WTC11 (cell line): ENCODE measurements around the gene LANCL2. TPM values are rescaled to one million over a fixed set of nuclear protein-coding genes. Genes with fewer than 3 reads are reported as not detected.

ENCODE experiments used
- ATAC-seq: fragments of 200-7000 bp; cut with Tn5 transposase; 2 replicates; pipeline ENCODE4 v1.10.0; 2021; ENCODE audit warnings: mild to moderate bottlenecking, moderate library complexity
- CTCF ChIA-PET: fragments of 300-600 bp; sonication (Branson Sonifier 250); formaldehyde crosslinking; loops from one replicate; lab custom pipeline; 2021; ENCODE audit warnings: antibody characterized with exemption; lab: Charles Lee
- POLR2A ChIA-PET: fragments of 350-600 bp; sonication (Branson Sonifier 250); formaldehyde crosslinking; loops from one replicate; lab custom pipeline; 2021; ENCODE audit warnings: antibody characterized with exemption; lab: Charles Lee
- DNase-seq: peaks from one replicate; pipeline ENCODE4 v3.0.0; 2021; ENCODE audit warnings: low spot score
- H3K27ac Mint-ChIP-seq: 2 replicates; pipeline ENCODE4 v1.8.0; 2021; ENCODE audit warnings: mixed read lengths
- H3K27me3 Mint-ChIP-seq: 2 replicates; pipeline ENCODE4 v1.8.0; 2021; ENCODE audit warnings: low read depth, mild to moderate bottlenecking, moderate library complexity, mixed read lengths
- H3K36me3 Mint-ChIP-seq: 2 replicates; pipeline ENCODE4 v1.8.0; 2021; ENCODE audit warnings: mixed read lengths
- H3K4me1 Mint-ChIP-seq: 2 replicates; pipeline ENCODE4 v1.8.0; 2022; ENCODE audit warnings: mixed read lengths
- H3K4me3 Mint-ChIP-seq: 2 replicates; pipeline ENCODE4 v1.8.0; 2021; ENCODE audit warnings: mild to moderate bottlenecking, moderate library complexity, mixed read lengths
- H3K9me3 Mint-ChIP-seq: 2 replicates; pipeline ENCODE4 v1.8.0; 2021; ENCODE audit warnings: mixed read lengths
- ATF6 ChIP-seq: sonication (generic); formaldehyde crosslinking; IDR thresholded peaks from 2 replicates; pipeline ENCODE4 v1.8.1; 2023; ENCODE audit warnings: mild to moderate bottlenecking, missing genetic modification reagents
- CREM ChIP-seq: sonication (generic); formaldehyde crosslinking; IDR thresholded peaks from 2 replicates; pipeline ENCODE4 v1.8.1; 2022; ENCODE audit warnings: mild to moderate bottlenecking, missing genetic modification reagents, moderate library complexity
- ELF4 ChIP-seq: sonication (generic); formaldehyde crosslinking; IDR thresholded peaks from 2 replicates; pipeline ENCODE4 v1.8.1; 2022; ENCODE audit warnings: low read depth, mild to moderate bottlenecking, moderate library complexity, missing genetic modification reagents
- EMX1 ChIP-seq: fragments of 250-450 bp; sonication (Bioruptor Pico); IDR thresholded peaks from 2 replicates; pipeline ENCODE4 v1.8.0; 2021; ENCODE audit warnings: mild to moderate bottlenecking
- FOXP1 ChIP-seq: sonication (generic); formaldehyde crosslinking; IDR thresholded peaks from 2 replicates; pipeline ENCODE4 v1.8.0; 2022; ENCODE audit warnings: missing genetic modification reagents, mild to moderate bottlenecking, moderate library complexity, borderline replicate concordance
- GABPB1 ChIP-seq: sonication (generic); formaldehyde crosslinking; IDR thresholded peaks from 2 replicates; pipeline ENCODE4 v1.8.1; 2023; ENCODE audit warnings: mild to moderate bottlenecking, missing genetic modification reagents
- JAZF1 ChIP-seq: fragments of 250-450 bp; sonication (Bioruptor Pico); IDR thresholded peaks from 2 replicates; pipeline ENCODE4 v1.9.0; 2021; ENCODE audit warnings: moderate library complexity, mild to moderate bottlenecking, inconsistent platforms
- JUN ChIP-seq: sonication (generic); formaldehyde crosslinking; IDR thresholded peaks from 2 replicates; pipeline ENCODE4 v1.8.0; 2023; ENCODE audit warnings: mild to moderate bottlenecking, missing genetic modification reagents
- MYBL2 ChIP-seq: sonication (generic); formaldehyde crosslinking; IDR thresholded peaks from 2 replicates; pipeline ENCODE4 v1.8.1; 2023; ENCODE audit warnings: mild to moderate bottlenecking, moderate library complexity, missing genetic modification reagents
- NFE2L1 ChIP-seq: sonication (generic); formaldehyde crosslinking; IDR thresholded peaks from 2 replicates; pipeline ENCODE4 v1.8.1; 2023; ENCODE audit warnings: missing genetic modification reagents
- NFYB ChIP-seq: sonication (generic); formaldehyde crosslinking; conservative IDR thresholded peaks from 2 replicates; pipeline ENCODE4 v1.8.0; 2022; ENCODE audit warnings: low read depth, missing genetic modification reagents
- NR3C1 ChIP-seq: sonication (generic); formaldehyde crosslinking; conservative IDR thresholded peaks from 2 replicates; pipeline ENCODE4 v1.8.1; 2023; ENCODE audit warnings: low read depth, mild to moderate bottlenecking, missing genetic modification reagents
- OVOL2 ChIP-seq: fragments of 250-450 bp; sonication (Bioruptor Pico); IDR thresholded peaks from 2 replicates; pipeline ENCODE4 v1.9.0; 2021; ENCODE audit warnings: mild to moderate bottlenecking, borderline replicate concordance
- TEAD1 ChIP-seq: sonication (generic); formaldehyde crosslinking; IDR thresholded peaks from 2 replicates; pipeline ENCODE4 v1.8.0; 2022; ENCODE audit warnings: mild to moderate bottlenecking, missing genetic modification reagents
- TP53 ChIP-seq: sonication (generic); formaldehyde crosslinking; IDR thresholded peaks from 2 replicates; pipeline ENCODE4 v1.8.1; 2023; ENCODE audit warnings: mild to moderate bottlenecking, missing genetic modification reagents
- USF1 ChIP-seq: sonication (generic); formaldehyde crosslinking; IDR thresholded peaks from 2 replicates; pipeline ENCODE4 v1.8.0; 2022; ENCODE audit warnings: mild to moderate bottlenecking, missing genetic modification reagents
- ZNF232 ChIP-seq: sonication (generic); formaldehyde crosslinking; IDR thresholded peaks from 2 replicates; pipeline ENCODE4 v1.8.0; 2022; ENCODE audit warnings: mild to moderate bottlenecking, missing genetic modification reagents
- ZNF317 ChIP-seq: sonication (generic); formaldehyde crosslinking; IDR thresholded peaks from 2 replicates; pipeline ENCODE4 v1.8.1; 2023; ENCODE audit warnings: low read depth, mild to moderate bottlenecking, moderate library complexity, missing genetic modification reagents, borderline replicate concordance
- ZNF671 ChIP-seq: fragments of 250-450 bp; sonication (Bioruptor Pico); IDR thresholded peaks from 2 replicates; pipeline ENCODE4 v1.8.0; 2021; ENCODE audit warnings: mild to moderate bottlenecking
- total RNA-seq: library from RNA; stranded (reverse); gene quantifications from 3 replicates; pipeline ENCODE4 v1.2.3, GENCODE V29; 2021
- TF ChIP-seq, protein P1 (sequence below): fragments of 250-450 bp; sonication (Bioruptor Pico); IDR thresholded peaks from 2 replicates; pipeline ENCODE4 v1.8.0; 2021; ENCODE audit warnings: mild to moderate bottlenecking
- TF ChIP-seq, protein P2 (sequence below): sonication (generic); formaldehyde crosslinking; IDR thresholded peaks from 2 replicates; pipeline ENCODE4 v1.8.1; 2022; ENCODE audit warnings: missing genetic modification reagents, borderline replicate concordance
- TF ChIP-seq, protein P3 (sequence below): sonication (generic); formaldehyde crosslinking; IDR thresholded peaks from 2 replicates; pipeline ENCODE4 v1.8.1; 2023; ENCODE audit warnings: mild to moderate bottlenecking, missing genetic modification reagents, moderate library complexity
- TF ChIP-seq, protein P4 (sequence below): sonication (generic); formaldehyde crosslinking; IDR thresholded peaks from 2 replicates; pipeline ENCODE4 v1.8.0; 2022; ENCODE audit warnings: mild to moderate bottlenecking, missing genetic modification reagents

The LANCL2 gene
- total RNA-seq, 1 experiment from 2014 or later = 13.2 TPM

GRCh38 chr7:55457801-55458200, 92.7 kb downstream of the LANCL2 start:
- peaks cover 67% of the 10 kb centered on the region for H3K9me3 Mint-ChIP-seq

GRCh38 chr7:55458351-55458750, 93.2 kb downstream of the LANCL2 start:
- ChIA-PET POLR2A (no interaction called here), CTCF (no interaction called here)
- Mint-ChIP-seq H3K27me3 (peaks cover 32% of the 10 kb centered on the region), H3K9me3 (peaks cover 73% of the 10 kb centered on the region), H3K36me3 (peaks cover 47% of the 10 kb centered on the region), H3K4me1 (no peaks in the 10 kb centered on the region), H3K27ac (no peak overlapping the region), H3K4me3 (no peak overlapping the region)
- ATAC-seq (no peak), DNase-seq (no peak)
- TF ChIP-seq ZNF232 (CRISPR knock-in tag) = no peak
- no peak for TF ChIP-seq FOXP1 (CRISPR knock-in tag)
- TF ChIP-seq, protein P1, sequence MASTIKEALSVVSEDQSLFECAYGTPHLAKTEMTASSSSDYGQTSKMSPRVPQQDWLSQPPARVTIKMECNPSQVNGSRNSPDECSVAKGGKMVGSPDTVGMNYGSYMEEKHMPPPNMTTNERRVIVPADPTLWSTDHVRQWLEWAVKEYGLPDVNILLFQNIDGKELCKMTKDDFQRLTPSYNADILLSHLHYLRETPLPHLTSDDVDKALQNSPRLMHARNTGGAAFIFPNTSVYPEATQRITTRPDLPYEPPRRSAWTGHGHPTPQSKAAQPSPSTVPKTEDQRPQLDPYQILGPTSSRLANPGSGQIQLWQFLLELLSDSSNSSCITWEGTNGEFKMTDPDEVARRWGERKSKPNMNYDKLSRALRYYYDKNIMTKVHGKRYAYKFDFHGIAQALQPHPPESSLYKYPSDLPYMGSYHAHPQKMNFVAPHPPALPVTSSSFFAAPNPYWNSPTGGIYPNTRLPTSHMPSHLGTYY (CRISPR knock-in tag) = no peak
- no peak for TF ChIP-seq ELF4 (CRISPR knock-in tag)
- no peak for TF ChIP-seq JAZF1 (CRISPR knock-in tag)
- TF ChIP-seq, protein P2, sequence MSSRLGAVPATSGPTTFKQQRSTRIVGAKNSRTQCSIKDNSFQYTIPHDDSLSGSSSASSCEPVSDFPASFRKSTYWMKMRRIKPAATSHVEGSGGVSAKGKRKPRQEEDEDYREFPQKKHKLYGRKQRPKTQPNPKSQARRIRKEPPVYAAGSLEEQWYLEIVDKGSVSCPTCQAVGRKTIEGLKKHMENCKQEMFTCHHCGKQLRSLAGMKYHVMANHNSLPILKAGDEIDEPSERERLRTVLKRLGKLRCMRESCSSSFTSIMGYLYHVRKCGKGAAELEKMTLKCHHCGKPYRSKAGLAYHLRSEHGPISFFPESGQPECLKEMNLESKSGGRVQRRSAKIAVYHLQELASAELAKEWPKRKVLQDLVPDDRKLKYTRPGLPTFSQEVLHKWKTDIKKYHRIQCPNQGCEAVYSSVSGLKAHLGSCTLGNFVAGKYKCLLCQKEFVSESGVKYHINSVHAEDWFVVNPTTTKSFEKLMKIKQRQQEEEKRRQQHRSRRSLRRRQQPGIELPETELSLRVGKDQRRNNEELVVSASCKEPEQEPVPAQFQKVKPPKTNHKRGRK (CRISPR knock-in tag) = no peak
- TF ChIP-seq ATF6 (CRISPR knock-in tag) = no peak
- TF ChIP-seq ZNF317 = no peak

More at GRCh38 chr7:55457801-55458200, 92.7 kb downstream of the LANCL2 start:
- Mint-ChIP-seq H3K27ac (no peak overlapping the region), H3K36me3 (peaks cover 41% of the 10 kb centered on the region), H3K27me3 (peaks cover 27% of the 10 kb centered on the region), H3K4me3 (no peak overlapping the region)
- no peak for DNase-seq
- ChIA-PET CTCF (no interaction called here), POLR2A (no interaction called here)
- TF ChIP-seq OVOL2 (CRISPR knock-in tag) = no peak
- no peak for TF ChIP-seq NR3C1 (CRISPR knock-in tag)
- no peak for TF ChIP-seq ELF4 (CRISPR knock-in tag)
- no peak for TF ChIP-seq CREM (CRISPR knock-in tag)
- TF ChIP-seq ZNF671 = no peak
- TF ChIP-seq, protein P3, sequence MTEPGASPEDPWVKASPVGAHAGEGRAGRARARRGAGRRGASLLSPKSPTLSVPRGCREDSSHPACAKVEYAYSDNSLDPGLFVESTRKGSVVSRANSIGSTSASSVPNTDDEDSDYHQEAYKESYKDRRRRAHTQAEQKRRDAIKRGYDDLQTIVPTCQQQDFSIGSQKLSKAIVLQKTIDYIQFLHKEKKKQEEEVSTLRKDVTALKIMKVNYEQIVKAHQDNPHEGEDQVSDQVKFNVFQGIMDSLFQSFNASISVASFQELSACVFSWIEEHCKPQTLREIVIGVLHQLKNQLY = no peak
- TF ChIP-seq TEAD1 (CRISPR knock-in tag) = no peak
- TF ChIP-seq, all 79 proteins: peak for 0
- no peaks in the 10 kb centered on the region for H3K4me1 Mint-ChIP-seq
- ATAC-seq = no peak

GRCh38 chr7:55463686-55464262, 98.6 kb downstream of the LANCL2 start:
- DNase-seq (no peak), ATAC-seq (no peak)
- peaks cover 88% of the 10 kb centered on the region for H3K9me3 Mint-ChIP-seq
- peaks cover 87% of the 10 kb centered on the region for H3K36me3 Mint-ChIP-seq
- CTCF ChIA-PET = no interaction called here
- H3K27me3 Mint-ChIP-seq = peaks cover 23% of the 10 kb centered on the region
- H3K4me1 Mint-ChIP-seq = no peaks in the 10 kb centered on the region
- POLR2A ChIA-PET = no interaction called here
- H3K4me3 Mint-ChIP-seq = no peak overlapping the region
- no peak overlapping the region for H3K27ac Mint-ChIP-seq
- TF ChIP-seq GABPB1 (CRISPR knock-in tag) = no peak
- TF ChIP-seq MYBL2 (CRISPR knock-in tag) = no peak
- TF ChIP-seq NFE2L1 (CRISPR knock-in tag) = no peak
- TF ChIP-seq, protein P4, sequence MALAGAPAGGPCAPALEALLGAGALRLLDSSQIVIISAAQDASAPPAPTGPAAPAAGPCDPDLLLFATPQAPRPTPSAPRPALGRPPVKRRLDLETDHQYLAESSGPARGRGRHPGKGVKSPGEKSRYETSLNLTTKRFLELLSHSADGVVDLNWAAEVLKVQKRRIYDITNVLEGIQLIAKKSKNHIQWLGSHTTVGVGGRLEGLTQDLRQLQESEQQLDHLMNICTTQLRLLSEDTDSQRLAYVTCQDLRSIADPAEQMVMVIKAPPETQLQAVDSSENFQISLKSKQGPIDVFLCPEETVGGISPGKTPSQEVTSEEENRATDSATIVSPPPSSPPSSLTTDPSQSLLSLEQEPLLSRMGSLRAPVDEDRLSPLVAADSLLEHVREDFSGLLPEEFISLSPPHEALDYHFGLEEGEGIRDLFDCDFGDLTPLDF (CRISPR knock-in tag) = no peak
- TF ChIP-seq USF1 (CRISPR knock-in tag) = no peak
- no peak for TF ChIP-seq NFYB (CRISPR knock-in tag)
- no peak for TF ChIP-seq JUN (CRISPR knock-in tag)
- TF ChIP-seq EMX1 = no peak
- TF ChIP-seq TP53 = no peak
